DOHH2 (cell line): ENCODE data around the gene LHX5.

ENCODE experiments used
- CTCF ChIP-seq: fragments of 200-600 bp; sonication (generic); IDR thresholded peaks from one replicate; pipeline ENCODE4 v1.5.1; 2014; ENCODE audit warnings: antibody characterized with exemption, mild to moderate bottlenecking, low read depth, low read length; ENCODE audit not compliant: poor library complexity, severe bottlenecking
- EZH2phosphoT487 ChIP-seq: fragments of 200-600 bp; sonication (generic); IDR thresholded peaks from 2 replicates; pipeline ENCODE4 v1.6.1; 2017; ENCODE audit warnings: borderline replicate concordance, mild to moderate bottlenecking, antibody characterized with exemption, low read length, moderate library complexity, mixed read lengths

- TF ChIP-seq CTCF, result no peak
- TF ChIP-seq EZH2phosphoT487, result no peak
Observed at GRCh38 chr12:113416091-113416754, 55.4 kb downstream of the LHX5 start.
